PC-3 (cell line): Measurements from ENCODE around the gene GRIN2D. TPM values are rescaled to one million over a fixed set of nuclear protein-coding genes. Genes with fewer than 3 reads are reported as not detected.

Source experiments
- ATAC-seq: fragments of 200-7000 bp; cut with Tn5 transposase; 2 replicates; pipeline ENCODE4 v1.9.1; 2020; ENCODE audit warnings: mild to moderate bottlenecking, moderate library complexity
- BruUV-seq: library from RNA; stranded (reverse); fragments of 400-500 nt; replicated peaks from 2 replicates; lab custom pipeline; 2021; lab: Mats Ljungman, UMichigan
- CTCF ChIA-PET: fragments of 300-600 bp; sonication (Branson Sonifier 250); formaldehyde crosslinking; loops from one replicate; lab custom pipeline; 2022; ENCODE audit warnings: antibody characterized with exemption; lab: Charles Lee
- POLR2A ChIA-PET: fragments of 300-600 bp; sonication (Branson Sonifier 250); formaldehyde crosslinking; loops from one replicate; lab custom pipeline; 2022; ENCODE audit warnings: antibody characterized with exemption; ENCODE audit not compliant: unreplicated experiment; lab: Charles Lee
- DNase-seq: peaks from one replicate; pipeline ENCODE4 v3.0.0-alpha.2; 2015
- H2AFZ ChIP-seq: fragments of 300-600 bp; sonication (generic); 2 replicates; pipeline ENCODE4 v1.6.0; 2016; ENCODE audit warnings: antibody characterized with exemption, low read length
- H3F3A ChIP-seq: fragments of 300-600 bp; sonication (generic); one replicate; pipeline ENCODE4 v1.6.0; 2017; ENCODE audit warnings: antibody characterized with exemption, low read length, control low read depth, mild to moderate bottlenecking; ENCODE audit not compliant: unreplicated experiment
- H3K27ac ChIP-seq: fragments of 300-600 bp; sonication (generic); 2 replicates; pipeline ENCODE4 v1.5.1; 2016; ENCODE audit warnings: mild to moderate bottlenecking, low read length
- H3K27me3 ChIP-seq: fragments of 300-600 bp; sonication (generic); 2 replicates; pipeline ENCODE4 v1.6.1; 2016; ENCODE audit warnings: low read length, mixed read lengths
- H3K36me3 ChIP-seq: fragments of 300-600 bp; sonication (generic); 2 replicates; pipeline ENCODE4 v1.6.1; 2016; ENCODE audit warnings: low read depth, mixed run types, low read length, mixed read lengths
- H3K4me1 ChIP-seq: fragments of 300-600 bp; sonication (generic); 2 replicates; pipeline ENCODE4 v1.5.1; 2016; ENCODE audit warnings: low read length; ENCODE audit not compliant: insufficient read depth
- H3K4me2 ChIP-seq: fragments of 300-600 bp; sonication (generic); 2 replicates; pipeline ENCODE4 v1.6.0; 2016; ENCODE audit warnings: low read length
- H3K4me3 ChIP-seq: fragments of 300-600 bp; sonication (generic); 2 replicates; pipeline ENCODE4 v1.5.1; 2016; ENCODE audit warnings: mild to moderate bottlenecking, low read length, mixed read lengths
- H3K79me2 ChIP-seq: fragments of 300-600 bp; sonication (generic); 2 replicates; pipeline ENCODE4 v1.6.1; 2017; ENCODE audit warnings: low read length, mixed read lengths
- H3K9ac ChIP-seq: fragments of 300-600 bp; sonication (generic); 2 replicates; pipeline ENCODE4 v1.6.0; 2016; ENCODE audit warnings: mild to moderate bottlenecking, low read length
- H3K9me2 ChIP-seq: fragments of 300-600 bp; sonication (generic); replicated peaks from 2 replicates; pipeline ENCODE4 v1.6.1; 2016; ENCODE audit warnings: mixed run types, low read length, mixed read lengths
- H3K9me3 ChIP-seq: fragments of 300-600 bp; sonication (generic); 2 replicates; pipeline ENCODE4 v1.6.1; 2016; ENCODE audit warnings: low read length, mixed read lengths
- H4K20me1 ChIP-seq: fragments of 300-600 bp; sonication (generic); 2 replicates; pipeline ENCODE4 v1.6.1; 2016; ENCODE audit warnings: low read length, mixed read lengths
- EZH2 ChIP-seq: fragments of 300-600 bp; sonication (generic); IDR thresholded peaks from one replicate; pipeline ENCODE4 v1.6.1; 2017; ENCODE audit warnings: antibody characterized with exemption, mild to moderate bottlenecking, low read length; ENCODE audit not compliant: unreplicated experiment
- EZH2phosphoT487 ChIP-seq: fragments of 300-600 bp; sonication (generic); IDR thresholded peaks from 2 replicates; pipeline ENCODE4 v1.6.1; 2018; ENCODE audit warnings: mild to moderate bottlenecking, antibody characterized with exemption, low read length, borderline replicate concordance
- intact Hi-C: fragments of 100-400 bp; cut with micrococcal nuclease; formaldehyde crosslinking; loops from 2 replicates; pipeline ENCODE4 v1.9.0; 2023
- total RNA-seq: library from RNA; depleted of rRNA; stranded (reverse); fragments of >200 nt; gene quantifications from 2 replicates; pipeline ENCODE4 v1.2.3, GENCODE V29; 2014; rRNA removed
- TF ChIP-seq, protein P1 (sequence below): fragments of 300-600 bp; sonication (generic); conservative IDR thresholded peaks from 2 replicates; pipeline ENCODE4 v1.5.1; 2017; ENCODE audit warnings: antibody characterized with exemption, low read depth, mild to moderate bottlenecking, low read length

GRIN2D gene
- total RNA-seq, 1 experiment from 2014 or later, result 0.51 TPM

DNA sequence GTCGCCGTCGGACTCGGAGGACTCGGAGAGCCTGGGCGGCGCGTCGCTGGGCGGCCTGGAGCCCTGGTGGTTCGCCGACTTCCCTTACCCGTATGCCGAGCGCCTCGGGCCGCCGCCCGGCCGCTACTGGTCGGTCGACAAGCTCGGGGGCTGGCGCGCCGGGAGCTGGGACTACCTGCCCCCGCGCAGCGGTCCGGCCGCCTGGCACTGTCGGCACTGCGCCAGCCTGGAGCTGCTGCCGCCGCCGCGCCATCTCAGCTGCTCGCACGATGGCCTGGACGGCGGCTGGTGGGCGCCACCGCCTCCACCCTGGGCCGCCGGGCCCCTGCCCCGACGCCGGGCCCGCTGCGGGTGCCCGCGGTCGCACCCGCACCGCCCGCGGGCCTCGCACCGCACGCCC lies 49.8 kb downstream of the GRIN2D start:
- intact Hi-C loops, result no loop called here
- no TSS peak for BruUV-seq
- Histone ChIP-seq H3K9ac (no peak overlapping the region), H3K36me3 (peaks cover 11% of the 10 kb centered on the region; the same call in 1 of the 2 replicates), H3F3A (no peaks in the 10 kb centered on the region), H3K27ac (no peak overlapping the region), H3K27me3 (no peaks in the 10 kb centered on the region), H4K20me1 (no peaks in the 10 kb centered on the region), H2AFZ (no peak overlapping the region), H3K9me2 (no peaks in the 10 kb centered on the region), H3K9me3 (no peaks in the 10 kb centered on the region), H3K79me2 (peaks cover 23% of the 10 kb centered on the region), H3K4me3 (no peak overlapping the region), H3K4me1 (peaks cover 18% of the 10 kb centered on the region), H3K4me2 (no peak overlapping the region)
- no peak for DNase-seq
- no peak for ATAC-seq
- CTCF ChIA-PET, result no interaction called here
- POLR2A ChIA-PET, result no interaction called here
- TF ChIP-seq, protein P1, sequence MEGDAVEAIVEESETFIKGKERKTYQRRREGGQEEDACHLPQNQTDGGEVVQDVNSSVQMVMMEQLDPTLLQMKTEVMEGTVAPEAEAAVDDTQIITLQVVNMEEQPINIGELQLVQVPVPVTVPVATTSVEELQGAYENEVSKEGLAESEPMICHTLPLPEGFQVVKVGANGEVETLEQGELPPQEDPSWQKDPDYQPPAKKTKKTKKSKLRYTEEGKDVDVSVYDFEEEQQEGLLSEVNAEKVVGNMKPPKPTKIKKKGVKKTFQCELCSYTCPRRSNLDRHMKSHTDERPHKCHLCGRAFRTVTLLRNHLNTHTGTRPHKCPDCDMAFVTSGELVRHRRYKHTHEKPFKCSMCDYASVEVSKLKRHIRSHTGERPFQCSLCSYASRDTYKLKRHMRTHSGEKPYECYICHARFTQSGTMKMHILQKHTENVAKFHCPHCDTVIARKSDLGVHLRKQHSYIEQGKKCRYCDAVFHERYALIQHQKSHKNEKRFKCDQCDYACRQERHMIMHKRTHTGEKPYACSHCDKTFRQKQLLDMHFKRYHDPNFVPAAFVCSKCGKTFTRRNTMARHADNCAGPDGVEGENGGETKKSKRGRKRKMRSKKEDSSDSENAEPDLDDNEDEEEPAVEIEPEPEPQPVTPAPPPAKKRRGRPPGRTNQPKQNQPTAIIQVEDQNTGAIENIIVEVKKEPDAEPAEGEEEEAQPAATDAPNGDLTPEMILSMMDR, result no peak
- TF ChIP-seq EZH2 (no peak), EZH2phosphoT487 (no peak)

Other genes with a start within 250 kb of the GRIN2D start
- 67.5 and 85.1 TPM in 2 replicates for gene LIG1, start 223.3 kb upstream of the GRIN2D start, total RNA-seq
- 1.8 and 2.6 TPM in 2 replicates for gene ZSWIM9, start 223.0 kb upstream of the GRIN2D start, total RNA-seq
- gene CARD8, start 137.8 kb upstream of the GRIN2D start, total RNA-seq, result 6.8 and 8.7 TPM in 2 replicates
- 0.29 and 0.40 TPM in 2 replicates for gene ZNF114, start 123.6 kb upstream of the GRIN2D start, total RNA-seq
- 31.9 and 38.1 TPM in 2 replicates for gene EMP3, start 68.1 kb upstream of the GRIN2D start, total RNA-seq
- gene TMEM143, start 29.7 kb upstream of the GRIN2D start, total RNA-seq, result 1.3 and 7.1 TPM in 2 replicates
- not detected in 2 replicates for gene SYNGR4, start 29.3 kb upstream of the GRIN2D start, total RNA-seq
- gene KDELR1, start 2.1 kb upstream of the GRIN2D start, total RNA-seq, result 90.2 and 101 TPM in 2 replicates
- gene GRWD1, start 52.3 kb downstream of the GRIN2D start, total RNA-seq, result 33.2 and 46.7 TPM in 2 replicates
- 1.4 and 2.2 TPM in 2 replicates for gene KCNJ14, start 61.9 kb downstream of the GRIN2D start, total RNA-seq
- 50.5 and 58.6 TPM in 2 replicates for gene CYTH2, start 75.7 kb downstream of the GRIN2D start, total RNA-seq
- 4.8 and 8.3 TPM in 2 replicates for gene LMTK3, start 118.2 kb downstream of the GRIN2D start, total RNA-seq
- 4.8 and 6.7 TPM in 2 replicates for gene SULT2B1, start 158.5 kb downstream of the GRIN2D start, total RNA-seq
- gene SPACA4, start 213.1 kb downstream of the GRIN2D start, total RNA-seq, result not detected in 2 replicates
- 4.6 and 4.7 TPM in 2 replicates for gene FAM83E, start 221.4 kb downstream of the GRIN2D start, total RNA-seq
- gene RPL18, start 225.5 kb downstream of the GRIN2D start, total RNA-seq, result 1,237 and 1,503 TPM in 2 replicates
- gene SPHK2, start 225.8 kb downstream of the GRIN2D start, total RNA-seq, result 8.5 and 8.6 TPM in 2 replicates
- 9.0 and 12.2 TPM in 2 replicates for gene DBP, start 243.7 kb downstream of the GRIN2D start, total RNA-seq